Measurements from ENCODE around the gene TXNDC16. TPM values are rescaled to one million over a fixed set of nuclear protein-coding genes. Genes with fewer than 3 reads are reported as not detected.

The TXNDC16 gene
- total RNA-seq, 1 donor: 9.8 TPM

GRCh38 chr14:52553671-52554575, 1.6 kb upstream of the TXNDC16 start:
- H3K27ac ChIP-seq (ENCODE audit: low read depth, low read length): no peak overlapping the region
- no peaks in the 10 kb centered on the region for H3K27me3 ChIP-seq (ENCODE audit: insufficient read depth, low read length)
- no peaks in the 10 kb centered on the region for H4K20me1 ChIP-seq (ENCODE audit: insufficient read depth, low read length)
- no peaks in the 10 kb centered on the region for H3K79me2 ChIP-seq (ENCODE audit: insufficient read depth, low read length)
- peaks cover 16% of the 10 kb centered on the region for H3K4me1 ChIP-seq (ENCODE audit: insufficient read depth, low read length)
- H2AFZ ChIP-seq (ENCODE audit: low read length): peak overlapping the region; percentile 53
- no peaks in the 10 kb centered on the region for H3K36me3 ChIP-seq (ENCODE audit: insufficient read depth, low read length)
- peak overlapping the region; percentile 85 for H3K4me2 ChIP-seq (ENCODE audit: insufficient read depth, low read length)
- H3K9me3 ChIP-seq (ENCODE audit: low read depth, low read length): no peaks in the 10 kb centered on the region
- TF ChIP-seq CTCF (IDR thresholded peaks at IDR 0.05; ENCODE audit: extremely low read depth, low read depth, low read length): no peak
- peak; percentile 66 for DNase-seq (ENCODE audit: insufficient read length, low spot score, missing footprints)
- H3K4me3 ChIP-seq (ENCODE audit: insufficient read depth, low read length): peak overlapping the region; percentile 75

DNA sequence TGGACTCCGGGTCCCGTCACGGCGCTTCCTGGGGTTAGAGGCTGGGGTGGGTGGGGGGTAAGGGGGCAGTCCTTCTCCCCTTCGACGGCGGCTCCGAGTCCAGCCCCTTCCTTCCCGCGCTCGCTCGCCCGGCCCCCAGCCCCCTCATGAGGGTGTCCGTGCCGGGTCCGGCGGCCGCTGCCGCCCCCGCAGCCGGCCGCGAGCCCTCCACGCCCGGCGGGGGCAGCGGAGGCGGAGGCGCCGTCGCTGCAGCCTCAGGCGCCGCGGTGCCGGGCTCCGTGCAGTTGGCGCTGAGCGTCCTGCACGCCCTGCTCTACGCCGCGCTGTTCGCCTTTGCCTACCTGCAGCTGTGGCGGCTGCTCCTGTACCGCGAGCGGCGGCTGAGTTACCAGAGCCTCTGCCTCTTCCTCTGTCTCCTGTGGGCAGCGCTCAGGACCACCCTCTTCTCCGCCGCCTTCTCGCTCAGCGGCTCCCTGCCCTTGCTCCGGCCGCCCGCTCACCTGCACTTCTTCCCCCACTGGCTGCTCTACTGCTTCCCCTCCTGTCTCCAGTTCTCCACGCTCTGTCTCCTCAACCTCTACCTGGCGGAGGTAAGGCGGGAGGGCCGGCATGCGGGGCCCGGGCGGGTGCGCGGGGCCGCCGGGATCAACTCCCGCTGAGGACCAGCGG, 831 bp upstream of the TXNDC16 start:
- Histone ChIP-seq H3K27ac (ENCODE audit: low read depth, low read length) (no peak overlapping the region), H3K36me3 (ENCODE audit: insufficient read depth, low read length) (no peaks in the 10 kb centered on the region)

DNA sequence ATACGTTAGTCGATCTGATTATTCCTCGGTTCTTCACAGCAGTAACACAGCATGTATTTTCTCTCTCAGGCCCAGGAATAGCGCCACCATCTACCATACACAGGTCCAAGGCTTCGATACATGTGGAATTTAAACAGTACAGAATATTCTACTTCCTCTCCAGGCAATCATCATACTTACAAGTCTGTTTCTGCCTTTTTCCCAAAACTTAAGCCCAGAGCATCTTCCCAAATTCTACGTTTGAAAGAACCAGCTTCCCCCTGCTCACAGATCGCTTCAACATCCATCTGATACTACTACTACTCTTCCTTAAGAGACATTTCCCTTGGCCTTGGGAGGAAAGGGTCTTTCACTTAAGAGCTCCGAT, 626 bp downstream of the TXNDC16 start:
- Histone ChIP-seq H2AFZ (ENCODE audit: low read length) (peak overlapping the region; percentile 97), H4K20me1 (ENCODE audit: insufficient read depth, low read length) (no peaks in the 10 kb centered on the region), H3K4me2 (ENCODE audit: insufficient read depth, low read length) (peak overlapping the region; percentile 94), H3K4me1 (ENCODE audit: insufficient read depth, low read length) (peaks cover 16% of the 10 kb centered on the region), H3K9me3 (ENCODE audit: low read depth, low read length) (no peaks in the 10 kb centered on the region), H3K36me3 (ENCODE audit: insufficient read depth, low read length) (no peaks in the 10 kb centered on the region), H3K27ac (ENCODE audit: low read depth, low read length) (peak overlapping the region; percentile 84), H3K4me3 (ENCODE audit: insufficient read depth, low read length) (peak overlapping the region; percentile 87), H3K79me2 (ENCODE audit: insufficient read depth, low read length) (no peaks in the 10 kb centered on the region), H3K27me3 (ENCODE audit: insufficient read depth, low read length) (no peaks in the 10 kb centered on the region)
- peak; percentile 72 for DNase-seq (ENCODE audit: insufficient read length, low spot score, missing footprints)
- peak; percentile 47 for TF ChIP-seq CTCF (IDR thresholded peaks at IDR 0.05; ENCODE audit: extremely low read depth, low read depth, low read length)

More for the DNA sequence above, 831 bp upstream of the TXNDC16 start:
- peaks cover 16% of the 10 kb centered on the region for H3K4me1 ChIP-seq (ENCODE audit: insufficient read depth, low read length)
- peak overlapping the region; percentile 53 for H2AFZ ChIP-seq (ENCODE audit: low read length)
- peak overlapping the region; percentile 85 for H3K4me2 ChIP-seq (ENCODE audit: insufficient read depth, low read length)
- no peaks in the 10 kb centered on the region for H3K79me2 ChIP-seq (ENCODE audit: insufficient read depth, low read length)
- peak overlapping the region; percentile 75 for H3K4me3 ChIP-seq (ENCODE audit: insufficient read depth, low read length)
- H3K27me3 ChIP-seq (ENCODE audit: insufficient read depth, low read length): no peaks in the 10 kb centered on the region
- H4K20me1 ChIP-seq (ENCODE audit: insufficient read depth, low read length): no peaks in the 10 kb centered on the region
- H3K9me3 ChIP-seq (ENCODE audit: low read depth, low read length): no peaks in the 10 kb centered on the region
- TF ChIP-seq CTCF (IDR thresholded peaks at IDR 0.05; ENCODE audit: extremely low read depth, low read depth, low read length): no peak
- peak; percentile 65 for DNase-seq (ENCODE audit: insufficient read length, low spot score, missing footprints)

DNA sequence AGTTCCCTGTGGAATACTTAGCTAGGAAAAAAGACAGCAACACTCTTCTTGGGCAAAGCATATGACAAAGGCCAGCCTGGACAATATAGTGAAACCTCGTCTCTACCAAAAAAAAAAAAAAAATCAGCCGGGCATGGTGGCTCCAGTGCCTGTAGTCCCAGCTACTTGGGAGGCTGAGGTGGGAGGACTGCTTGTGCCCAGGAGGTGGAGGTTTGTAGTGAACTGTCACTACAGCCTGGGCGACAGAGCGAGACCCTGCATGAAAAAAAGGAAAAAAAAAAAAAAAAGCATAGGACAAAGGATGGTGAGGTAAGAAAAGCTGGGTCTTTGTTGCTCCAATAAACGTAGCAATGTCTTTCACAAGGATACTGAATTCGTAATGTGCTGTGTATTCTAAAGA, 1.1 kb downstream of the TXNDC16 start:
- Histone ChIP-seq H4K20me1 (ENCODE audit: insufficient read depth, low read length) (no peaks in the 10 kb centered on the region), H3K27ac (ENCODE audit: low read depth, low read length) (no peak overlapping the region), H3K9me3 (ENCODE audit: low read depth, low read length) (no peaks in the 10 kb centered on the region), H3K36me3 (ENCODE audit: insufficient read depth, low read length) (no peaks in the 10 kb centered on the region), H3K4me2 (ENCODE audit: insufficient read depth, low read length) (peak overlapping the region; percentile 94), H3K4me1 (ENCODE audit: insufficient read depth, low read length) (peaks cover 16% of the 10 kb centered on the region), H3K27me3 (ENCODE audit: insufficient read depth, low read length) (no peaks in the 10 kb centered on the region), H2AFZ (ENCODE audit: low read length) (peak overlapping the region; percentile 97), H3K4me3 (ENCODE audit: insufficient read depth, low read length) (peak overlapping the region; percentile 87), H3K79me2 (ENCODE audit: insufficient read depth, low read length) (no peaks in the 10 kb centered on the region)
- peak; percentile 42 for DNase-seq (ENCODE audit: insufficient read length, low spot score, missing footprints)
- no peak for TF ChIP-seq CTCF (IDR thresholded peaks at IDR 0.05; ENCODE audit: extremely low read depth, low read depth, low read length)

All from osteoblast (primary cell).